ENCODE measurements around the gene ARHGEF9. TPM values are rescaled to one million over a fixed set of nuclear protein-coding genes. Genes with fewer than 3 reads are reported as not detected.
"Not testable (repeated sequence)": the region's sequence is repeated elsewhere in the genome, so short reads cannot be mapped to it uniquely, and the experiment has no call there.

ARHGEF9 gene
- 10.3 and 12.1 TPM in 2 replicates for total RNA-seq (2014; rRNA removed; shearing (Covaris generic))
- 8.3 and 11.4 TPM in 2 replicates for polyA plus RNA-seq (2015; cell fraction: cytosol; rRNA removed)
- polyA plus RNA-seq (2015; cell fraction: nucleus; rRNA removed) = 19.7 and 22.9 TPM in 2 replicates

DNA sequence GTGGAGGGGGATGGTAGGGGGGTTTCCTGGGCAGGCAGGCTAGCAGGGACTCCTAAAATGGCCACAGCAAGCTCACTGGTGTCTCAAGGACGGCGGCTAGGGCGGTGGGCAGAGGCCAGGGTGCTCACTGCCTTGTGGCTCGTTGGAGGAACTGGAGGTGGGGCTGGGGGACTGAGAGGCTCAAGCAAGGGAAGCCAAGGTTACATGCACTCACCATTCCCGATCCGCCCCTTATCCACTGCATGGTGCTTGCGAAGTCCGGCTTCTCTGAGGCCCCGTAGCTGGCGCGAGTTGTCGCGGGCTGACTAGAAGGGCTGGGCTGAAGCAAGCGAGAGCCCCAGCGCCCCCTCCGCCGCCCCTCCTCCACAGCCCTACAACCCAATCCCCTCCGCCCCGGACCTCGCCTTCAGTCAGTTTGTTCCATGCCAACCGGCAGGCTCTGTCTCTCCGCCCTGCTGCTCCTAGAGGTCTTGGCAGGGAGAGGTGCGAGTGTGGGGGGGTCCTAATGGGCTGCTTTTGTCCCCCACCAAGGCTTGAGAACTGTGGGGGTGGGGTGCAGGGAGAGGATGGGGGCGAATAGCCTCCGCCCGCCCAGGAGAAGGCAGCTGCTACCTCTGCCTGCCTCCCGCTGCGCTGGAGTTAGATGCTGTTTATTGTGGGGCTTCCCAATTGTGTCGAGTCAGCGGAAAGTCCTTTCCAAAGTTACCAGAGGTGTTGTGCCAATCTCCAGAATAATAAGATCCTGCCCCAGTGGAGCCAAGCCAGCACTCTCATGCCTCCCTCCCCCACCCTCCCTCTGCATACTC lies at the start of gene ARHGEF9:
Gene ARHGEF9 (minus strand): TSS at position 313 of the 806 bp plus-strand sequence. CDS start 69 bp downstream, at position 244.
- no peak for DNase-seq (ENCODE audit: low read depth)

- not testable (repeated sequence) for DNase-seq (ENCODE audit: low read depth)
Measured at GRCh38 chrX:63825446-63825845, 40.4 kb upstream of the ARHGEF9 start.

DNA sequence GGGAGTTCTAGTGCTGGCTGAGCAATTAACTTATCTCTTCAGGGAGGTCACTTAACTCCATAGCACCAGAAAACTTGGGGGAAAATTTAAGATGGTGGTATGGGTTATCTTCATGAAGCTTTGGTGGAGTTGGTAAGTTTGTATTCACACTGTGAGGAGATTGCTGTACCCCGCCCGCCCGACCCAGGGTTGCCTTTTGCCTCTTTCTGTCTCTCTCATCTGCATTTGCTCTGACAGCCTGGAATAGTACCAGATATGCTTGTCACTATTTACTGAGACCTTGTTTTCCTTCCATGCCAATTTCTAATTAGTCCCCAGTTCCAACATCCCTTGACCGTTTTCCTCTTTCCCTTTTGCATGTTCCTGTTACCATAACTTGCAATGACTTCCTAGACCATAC lies 33.1 kb upstream of the ARHGEF9 start:
- no peak for DNase-seq (ENCODE audit: low read depth)

DNA sequence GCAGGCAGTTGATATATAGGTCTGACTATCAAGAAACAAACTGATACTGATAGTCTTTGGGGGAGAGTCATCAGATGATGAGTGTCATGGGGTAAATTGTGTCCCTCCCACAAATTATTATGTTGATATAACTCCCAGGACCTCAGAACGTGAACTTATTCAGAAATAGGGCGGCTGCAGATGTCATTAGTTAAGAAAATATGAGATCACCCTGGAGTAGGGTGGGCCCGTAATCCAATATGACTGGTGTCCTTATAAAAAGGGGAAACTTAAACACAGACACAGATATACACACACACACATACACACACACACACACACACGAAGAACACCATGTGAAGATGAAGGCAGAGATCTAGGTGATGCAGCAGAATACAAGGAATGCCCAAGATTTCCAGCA lies 32.7 kb upstream of the ARHGEF9 start:
- DNase-seq (ENCODE audit: low read depth) = no peak

DNA sequence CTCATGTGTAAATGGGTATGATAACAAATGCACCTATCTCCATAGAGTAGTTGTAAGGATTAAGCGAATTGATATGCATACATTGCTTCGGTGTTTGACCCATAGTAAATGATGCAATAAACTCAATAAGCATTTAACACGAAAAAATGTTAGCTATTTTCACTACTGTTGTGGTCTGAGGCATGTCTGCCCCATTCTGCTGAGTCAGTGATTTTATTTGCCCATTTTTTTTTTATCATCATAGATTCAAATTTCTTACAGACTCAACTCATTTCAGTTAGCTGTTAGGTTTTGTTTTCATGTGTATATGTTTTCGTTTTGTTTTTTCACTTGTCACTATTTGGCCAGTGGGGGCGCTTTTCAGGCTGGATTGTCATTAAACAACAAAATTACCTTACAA lies 27.8 kb upstream of the ARHGEF9 start:
- DNase-seq (ENCODE audit: low read depth) = no peak

- DNase-seq (ENCODE audit: low read depth) = no peak
Measured at GRCh38 chrX:63810746-63811145, 25.7 kb upstream of the ARHGEF9 start.

DNA sequence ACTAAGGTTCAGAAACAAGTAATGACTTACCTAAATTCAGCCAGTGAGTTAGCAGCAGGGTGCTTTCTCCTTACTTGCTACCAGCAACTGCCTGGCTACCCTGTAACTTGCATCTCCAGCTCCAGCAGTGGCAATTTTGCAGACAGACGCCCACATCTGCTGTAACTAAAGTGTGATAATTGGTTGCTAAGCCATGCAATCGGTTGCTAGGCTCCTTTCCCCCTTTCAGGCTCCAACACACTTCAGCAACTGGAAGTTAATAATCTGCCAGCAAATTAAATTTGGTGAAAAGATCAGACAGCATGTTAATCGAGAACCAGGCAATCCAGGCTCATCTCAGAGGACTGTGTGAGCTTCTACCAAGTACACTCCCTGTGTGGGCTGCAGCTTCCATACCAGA lies 24.2 kb upstream of the ARHGEF9 start:
- DNase-seq (ENCODE audit: low read depth) = no peak

GRCh38 chrX:63795406-63795805 lies 10.4 kb upstream of the ARHGEF9 start:
- not testable (repeated sequence) for DNase-seq (ENCODE audit: low read depth)

DNA sequence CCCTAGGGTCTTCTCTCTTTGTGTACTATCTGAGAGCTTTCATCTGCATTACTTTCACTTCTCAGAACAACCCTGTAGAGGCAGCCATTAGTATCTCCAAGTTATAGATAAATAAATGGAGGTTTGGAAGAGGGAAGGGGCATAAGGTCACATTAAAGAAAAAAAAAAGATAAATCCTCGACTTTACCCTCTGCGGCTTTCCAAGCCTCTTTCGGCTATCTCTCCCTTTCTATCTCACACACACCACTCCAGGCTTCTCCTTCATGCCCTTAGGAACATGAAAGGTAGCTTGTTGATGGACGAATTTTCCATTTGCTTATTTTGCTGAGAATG lies 660 bp upstream of the ARHGEF9 start:
- no peak for DNase-seq (ENCODE audit: low read depth)

GRCh38 chrX:63784346-63784901 lies 590 bp downstream of the ARHGEF9 start:
- no peak for DNase-seq (ENCODE audit: low read depth)

DNA sequence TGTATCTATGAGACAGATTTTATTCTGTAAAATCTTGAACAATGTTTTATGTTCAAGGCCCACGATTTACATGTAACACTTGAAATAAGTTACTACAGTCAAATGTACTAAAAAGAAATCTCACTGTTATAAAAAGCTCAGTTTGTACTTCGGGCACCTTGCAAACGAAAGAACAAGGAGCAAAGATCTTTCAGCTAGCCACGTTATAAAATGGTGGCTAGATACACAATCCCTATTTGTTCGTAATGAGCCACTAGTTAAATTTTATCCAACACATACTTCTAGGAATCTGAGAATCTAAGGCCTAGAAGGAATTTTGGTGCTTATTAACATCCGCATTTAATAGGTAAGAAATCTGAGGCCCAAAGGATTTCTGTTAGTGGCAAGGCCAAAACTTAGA lies 2.5 kb downstream of the ARHGEF9 start:
- DNase-seq (ENCODE audit: low read depth) = no peak

DNA sequence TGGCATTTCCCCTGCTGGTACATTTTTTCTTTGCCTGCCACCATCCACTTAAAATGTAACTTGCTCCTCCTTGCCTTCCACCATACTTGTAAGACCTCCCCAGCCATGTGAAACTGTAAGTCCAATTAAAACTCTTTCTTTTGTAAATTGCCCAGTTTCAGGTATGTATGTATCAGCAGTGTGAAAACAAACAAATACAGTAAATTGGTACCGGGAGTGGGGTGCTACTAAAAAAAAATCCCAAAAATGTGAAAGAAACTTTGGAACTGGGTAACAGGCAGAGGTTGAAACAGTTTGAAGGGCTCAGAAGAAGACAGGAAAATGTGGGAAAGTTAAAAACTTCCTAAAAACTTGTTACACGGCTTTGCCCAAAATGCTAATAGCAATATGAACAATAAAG lies 16.3 kb downstream of the ARHGEF9 start:
- no peak for DNase-seq (ENCODE audit: low read depth)

DNA sequence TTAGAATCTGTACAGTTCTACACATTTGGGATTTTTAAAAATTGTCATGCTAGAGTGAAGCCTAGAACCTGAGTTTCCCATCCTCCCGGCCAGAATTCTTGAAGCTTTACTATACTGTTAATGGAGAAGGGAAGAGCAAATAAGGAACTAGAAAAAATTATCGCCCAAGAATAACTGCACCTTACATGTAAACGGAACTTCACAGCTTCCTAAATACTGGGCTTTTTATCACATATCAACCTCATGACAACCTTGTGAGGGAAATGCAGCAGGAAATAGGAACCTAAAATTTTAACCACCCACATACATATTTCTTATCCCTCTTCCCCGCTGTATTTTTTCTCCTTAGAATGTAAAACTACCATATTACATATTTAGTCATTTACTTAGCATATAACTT lies 19.3 kb downstream of the ARHGEF9 start:
- no peak for DNase-seq (ENCODE audit: low read depth)

- peak; percentile 83 for DNase-seq (ENCODE audit: low read depth)
Measured at GRCh38 chrX:63764946-63765345, 20.1 kb downstream of the ARHGEF9 start.

GRCh38 chrX:63761639-63762038 lies 23.4 kb downstream of the ARHGEF9 start:
- DNase-seq (ENCODE audit: low read depth) = no peak

DNA sequence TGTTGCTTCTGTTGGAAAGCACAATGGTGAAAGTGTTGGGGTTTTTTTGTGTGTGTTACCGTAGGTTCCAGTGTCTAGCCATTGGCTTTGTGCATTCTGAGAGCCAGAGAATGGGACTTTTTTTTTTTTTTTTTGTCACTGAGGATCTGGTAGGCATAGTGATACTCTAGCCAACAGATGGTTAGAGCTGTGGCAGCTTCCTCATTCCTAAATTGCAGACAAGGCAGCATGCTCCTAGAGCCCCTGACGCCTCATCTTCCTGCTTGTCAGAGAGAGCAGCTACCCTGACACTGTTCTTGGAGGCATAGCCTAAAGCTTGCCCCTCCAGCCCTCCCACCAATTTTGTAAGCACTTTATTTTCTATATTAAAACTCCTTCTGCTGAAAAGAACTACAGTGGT lies 27.0 kb downstream of the ARHGEF9 start:
- DNase-seq (ENCODE audit: low read depth) = no peak

GRCh38 chrX:63755892-63756291 lies 29.1 kb downstream of the ARHGEF9 start:
- no peak for DNase-seq (ENCODE audit: low read depth)

GRCh38 chrX:63754860-63755579 lies 30.0 kb downstream of the ARHGEF9 start:
- peak; percentile 95 for DNase-seq (ENCODE audit: low read depth)

- DNase-seq (ENCODE audit: low read depth) = peak; percentile 11
Measured at GRCh38 chrX:63754136-63754859, 30.7 kb downstream of the ARHGEF9 start.

GRCh38 chrX:63751481-63751880 lies 33.5 kb downstream of the ARHGEF9 start:
- DNase-seq (ENCODE audit: low read depth) = no peak

DNA sequence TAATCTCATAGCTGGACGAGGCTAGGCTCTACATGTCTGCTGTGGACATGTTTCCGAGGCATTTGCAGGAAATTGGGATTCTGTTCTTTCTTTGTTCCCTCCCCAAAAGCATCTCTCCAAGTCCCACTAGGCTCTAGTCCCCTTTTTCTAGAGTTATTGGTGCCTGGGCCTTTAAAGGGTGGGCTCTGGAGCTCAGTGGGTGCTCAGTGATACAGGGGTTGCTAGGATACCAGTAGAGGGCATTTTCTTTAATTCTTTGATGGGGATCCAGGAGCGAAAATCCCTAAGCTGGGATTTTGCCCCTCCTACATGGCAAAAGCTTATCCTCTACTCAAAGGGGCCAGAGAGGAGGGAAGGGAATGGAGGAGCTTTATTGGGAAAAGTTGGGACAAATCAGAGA lies 34.2 kb downstream of the ARHGEF9 start:
- no peak for DNase-seq (ENCODE audit: low read depth)

- peak; percentile 58 for DNase-seq (ENCODE audit: low read depth)
Measured at GRCh38 chrX:63747331-63747730, 37.7 kb downstream of the ARHGEF9 start.

Data from HT1080 (cell line).